GM10266 (cell line): ENCODE results near the gene PRRG1.

Source experiments
- DNase-seq: peaks from one replicate; pipeline ENCODE4 v3.0.0; 2012; ENCODE audit errors: extremely low spot score
- CTCF ChIP-seq: IDR thresholded peaks from 2 replicates; pipeline ENCODE4 v1.5.1; 2012; ENCODE audit warnings: mild to moderate bottlenecking, low read depth; ENCODE audit not compliant: control insufficient read depth, insufficient read depth; ENCODE audit errors: missing control alignments

Gene PRRG1

GRCh38 chrX:37330642-37331041 lies 18.5 kb upstream of the PRRG1 start:
- DNase-seq, result no peak
- no peak for TF ChIP-seq CTCF

DNA sequence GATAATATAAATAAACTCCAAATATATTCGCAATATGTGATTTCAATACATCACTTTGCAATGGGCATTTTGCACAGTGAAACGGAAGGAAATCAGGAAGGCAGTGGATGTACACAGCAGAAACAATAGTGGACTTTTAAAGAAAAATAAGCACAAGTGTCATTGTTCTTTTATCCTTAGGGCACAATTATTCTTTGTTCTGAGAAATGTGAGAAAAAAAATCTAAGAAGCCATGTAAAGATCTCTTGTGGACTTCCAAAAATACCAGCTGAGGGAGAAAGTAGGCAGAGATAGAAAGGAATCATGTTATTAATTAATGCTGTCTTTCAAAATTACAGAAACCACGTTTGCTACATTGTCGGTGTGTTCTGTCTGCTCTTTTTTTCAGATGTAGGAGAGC lies 17.6 kb upstream of the PRRG1 start:
- no peak for DNase-seq
- TF ChIP-seq CTCF, result no peak

- TF ChIP-seq CTCF, result no peak
- DNase-seq, result no peak
These were observed 17.1 kb upstream of the PRRG1 start for GRCh38 chrX:37332055-37332454.

GRCh38 chrX:37332987-37333658 lies 16.0 kb upstream of the PRRG1 start:
- no peak for DNase-seq
- no peak for TF ChIP-seq CTCF

GRCh38 chrX:37347420-37347819 lies 1.7 kb upstream of the PRRG1 start:
- no peak for DNase-seq
- TF ChIP-seq CTCF, result no peak

DNA sequence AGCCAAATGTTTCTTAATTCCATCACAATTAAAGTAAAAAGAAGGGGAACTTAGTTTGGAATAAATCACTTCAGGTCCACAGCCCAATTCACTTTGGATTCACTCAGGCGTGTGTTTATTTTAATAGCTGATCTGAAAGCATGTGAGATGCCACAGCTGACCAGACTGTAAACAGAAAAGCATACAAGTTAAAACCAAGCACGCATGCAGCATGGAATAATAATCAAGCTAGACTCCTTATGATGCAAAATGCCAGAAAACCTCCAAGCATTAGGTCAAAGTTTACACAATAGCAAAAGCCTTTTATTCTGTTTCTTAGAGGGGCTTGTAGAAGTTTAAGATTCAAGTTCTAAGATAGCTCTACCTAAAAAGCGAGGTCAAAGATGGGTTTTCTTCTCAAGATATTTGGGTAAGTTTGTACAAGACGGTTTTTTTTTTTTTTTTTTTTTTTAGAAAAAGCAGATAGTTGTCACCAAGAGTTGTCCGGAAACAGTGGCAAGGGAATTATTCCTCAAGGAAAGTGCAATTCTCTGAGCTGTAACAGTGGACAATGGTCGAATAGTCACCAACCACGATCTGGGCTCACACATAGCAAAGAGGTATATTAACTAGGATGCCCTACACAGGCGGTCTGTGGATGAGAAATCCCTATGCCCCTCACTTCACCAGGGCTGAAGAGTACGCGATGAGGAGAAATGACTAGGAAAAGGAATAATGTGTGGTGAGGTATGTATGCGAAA lies 763 bp upstream of the PRRG1 start:
- DNase-seq, result no peak
- no peak for TF ChIP-seq CTCF

- no peak for DNase-seq
- no peak for TF ChIP-seq CTCF
These were observed 268 bp upstream of the PRRG1 start for GRCh38 chrX:37348971-37349220.
